SK-N-SH treated with all-trans-retinoic acid at 6 μM for 48 hours (cell line): ENCODE measurements around the gene CCDC88A.

Source experiments
- TOX ChIP-seq: fragments of 250-450 bp; sonication (Bioruptor Pico); IDR thresholded peaks from 2 replicates; pipeline ENCODE4 v1.8.0; 2021; ENCODE audit warnings: mild to moderate bottlenecking, moderate library complexity, borderline replicate concordance
- ZNF565 ChIP-seq: fragments of 450-650 bp; formaldehyde crosslinking; conservative IDR thresholded peaks from 2 replicates; pipeline ENCODE4 v1.5.0; 2020; ENCODE audit warnings: low read depth, mild to moderate bottlenecking, moderate library complexity
- TF ChIP-seq, protein P1 (sequence below): fragments of 250-450 bp; sonication (Bioruptor Pico); IDR thresholded peaks from 2 replicates; pipeline ENCODE4 v1.8.0; 2020; ENCODE audit warnings: mild to moderate bottlenecking, moderate library complexity, borderline replicate concordance

GRCh38 chr2:55309446-55309845 lies 110.2 kb downstream of the CCDC88A start:
- TF ChIP-seq, protein P1, sequence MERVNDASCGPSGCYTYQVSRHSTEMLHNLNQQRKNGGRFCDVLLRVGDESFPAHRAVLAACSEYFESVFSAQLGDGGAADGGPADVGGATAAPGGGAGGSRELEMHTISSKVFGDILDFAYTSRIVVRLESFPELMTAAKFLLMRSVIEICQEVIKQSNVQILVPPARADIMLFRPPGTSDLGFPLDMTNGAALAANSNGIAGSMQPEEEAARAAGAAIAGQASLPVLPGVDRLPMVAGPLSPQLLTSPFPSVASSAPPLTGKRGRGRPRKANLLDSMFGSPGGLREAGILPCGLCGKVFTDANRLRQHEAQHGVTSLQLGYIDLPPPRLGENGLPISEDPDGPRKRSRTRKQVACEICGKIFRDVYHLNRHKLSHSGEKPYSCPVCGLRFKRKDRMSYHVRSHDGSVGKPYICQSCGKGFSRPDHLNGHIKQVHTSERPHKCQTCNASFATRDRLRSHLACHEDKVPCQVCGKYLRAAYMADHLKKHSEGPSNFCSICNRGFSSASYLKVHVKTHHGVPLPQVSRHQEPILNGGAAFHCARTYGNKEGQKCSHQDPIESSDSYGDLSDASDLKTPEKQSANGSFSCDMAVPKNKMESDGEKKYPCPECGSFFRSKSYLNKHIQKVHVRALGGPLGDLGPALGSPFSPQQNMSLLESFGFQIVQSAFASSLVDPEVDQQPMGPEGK, result no peak
- TF ChIP-seq TOX (no peak), ZNF565 (no peak)
